Renal cortex interstitium (tissue), 11 donors: ENCODE measurements around the gene RPTOR. TPM values are rescaled to one million over a fixed set of nuclear protein-coding genes. Genes with fewer than 3 reads are reported as not detected.

Experiments used
- DNase-seq, 11 donors: peaks; one replicate each; pipeline ENCODE4 v3.0.0-alpha.2; 2013; ENCODE audit warnings: low read depth in 9 of 11, low spot score in 4 of 11; ENCODE audit errors: extremely low read depth in 1 of 11
- polyA plus RNA-seq, 3 donors: library from polyadenylated mRNA; unstranded; fragments of 120-200 nt; gene quantifications; one replicate each; pipeline ENCODE4 v1.2.1, GENCODE V29; 2013; ENCODE audit not compliant: insufficient read length in 3 of 3

RPTOR gene
- polyA plus RNA-seq, 3 donors: 17.2 to 22.5 (median 21.4) TPM

- no peak for DNase-seq
Measured at GRCh38 chr17:80822700-80823410, 278.2 kb downstream of the RPTOR start.

- no peak for DNase-seq
Measured at GRCh38 chr17:80824549-80825470, 280.2 kb downstream of the RPTOR start.

DNA sequence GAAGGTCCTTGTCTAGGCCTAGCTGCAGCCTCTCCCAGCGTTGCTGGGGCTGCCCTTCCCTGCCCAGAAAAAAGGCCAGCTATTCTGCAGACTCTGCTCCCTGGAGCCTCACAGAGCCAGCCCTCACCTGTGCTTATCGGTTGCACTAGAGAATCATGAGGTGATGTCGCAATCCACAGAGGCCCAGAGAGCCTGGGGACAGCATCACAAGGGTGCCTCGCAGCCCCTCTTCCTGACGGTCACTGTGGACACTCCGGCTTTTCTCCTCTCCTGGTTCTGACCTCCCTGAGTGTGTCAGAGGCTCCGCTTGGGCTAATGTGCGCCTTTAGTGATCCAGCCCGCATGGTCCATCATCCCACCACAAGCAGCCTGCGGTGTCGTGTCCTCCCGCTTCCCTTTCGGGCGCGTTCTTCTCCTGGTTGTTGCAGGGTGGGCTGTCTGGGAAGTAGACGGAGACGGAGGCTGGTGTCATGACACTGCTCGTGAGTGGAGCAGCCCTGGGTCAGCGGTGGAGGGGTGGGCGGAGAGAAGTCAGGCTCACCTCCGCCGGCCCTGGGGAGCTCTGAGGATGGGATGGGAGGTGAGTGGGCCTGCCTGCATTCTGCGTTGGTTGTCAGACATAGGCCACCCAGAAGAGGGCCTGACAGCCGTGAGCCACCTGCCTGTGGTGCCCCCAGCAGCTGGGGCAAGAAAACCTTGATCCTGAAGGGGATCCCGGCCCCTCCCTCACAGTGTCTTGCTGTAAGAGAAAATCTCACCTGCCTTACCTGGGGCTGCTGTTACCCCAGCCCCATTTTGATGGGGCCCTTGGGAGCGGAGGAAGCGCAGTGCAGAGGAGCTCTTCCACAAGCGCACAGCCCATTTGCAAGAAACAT is 281.1 kb downstream of the RPTOR start:
- no peak for DNase-seq

DNA sequence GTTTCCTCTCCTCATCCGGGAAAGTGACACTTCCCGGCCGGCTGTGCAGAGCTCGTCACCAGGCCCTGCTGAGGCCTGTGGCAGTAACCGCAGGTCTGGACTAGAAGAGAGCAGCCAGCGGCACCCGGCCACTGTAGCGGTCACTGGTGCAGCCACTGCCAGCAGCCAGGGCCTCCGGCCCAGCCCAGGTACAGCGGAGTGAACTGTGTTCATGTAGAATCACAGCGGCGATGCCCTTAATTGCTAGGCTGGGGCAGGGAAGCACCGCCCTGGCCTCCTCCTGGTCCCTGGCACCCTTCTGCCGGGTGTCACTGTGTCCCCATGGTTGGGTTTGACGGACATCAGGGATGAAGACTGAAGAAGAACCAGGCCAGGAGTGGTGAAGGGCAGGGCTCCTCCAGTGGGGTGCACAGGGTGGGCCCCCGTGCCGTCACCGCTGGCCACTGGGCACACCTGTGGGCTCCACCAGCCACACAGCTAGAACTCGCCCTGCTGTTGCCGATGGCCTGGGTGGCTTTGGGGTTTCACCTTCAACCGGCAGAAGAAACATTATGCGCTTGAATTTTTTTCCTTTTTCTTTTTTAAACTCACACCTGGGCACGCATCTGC is 281.8 kb downstream of the RPTOR start:
- no peak for DNase-seq

DNA sequence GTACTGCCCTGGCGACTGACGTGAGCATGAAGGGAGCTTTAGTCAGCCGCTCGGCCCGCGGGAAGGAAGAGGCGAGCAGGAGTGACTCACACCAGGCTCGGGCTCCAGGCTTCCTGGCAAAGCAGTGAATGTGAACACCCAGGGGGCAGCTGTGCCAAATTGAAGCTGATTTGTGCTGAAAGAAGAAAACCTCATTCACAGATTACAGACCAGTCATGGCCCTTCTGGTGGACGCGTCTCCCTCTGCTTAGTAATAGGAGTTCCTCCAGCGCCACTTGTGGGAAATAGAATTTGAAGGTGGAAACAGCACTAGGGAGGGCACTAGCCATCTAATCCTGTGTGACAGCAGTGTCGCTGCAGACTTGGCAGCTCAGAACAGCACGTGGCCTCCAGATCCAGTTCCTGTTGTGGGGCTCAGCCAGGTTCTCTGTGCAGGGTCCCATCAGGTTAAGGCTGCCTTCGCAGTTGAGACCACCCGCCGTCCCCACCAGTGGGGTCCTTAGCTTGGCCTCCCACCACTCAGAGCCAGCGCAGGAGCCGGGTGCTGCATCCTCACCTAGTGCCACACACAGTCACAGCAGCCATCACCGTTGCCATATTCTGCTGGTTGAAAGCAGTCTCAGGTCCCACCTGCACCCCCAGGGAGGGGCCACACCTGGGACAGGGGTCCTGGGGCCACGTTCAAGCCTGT is 282.5 kb downstream of the RPTOR start:
- DNase-seq: no peak

- no peak for DNase-seq
Measured at GRCh38 chr17:80827646-80828643, 283.3 kb downstream of the RPTOR start.

GRCh38 chr17:80829166-80829813 is 284.7 kb downstream of the RPTOR start:
- no peak for DNase-seq

- DNase-seq: no peak
Measured at GRCh38 chr17:80830020-80830780, 285.6 kb downstream of the RPTOR start.

GRCh38 chr17:80831491-80831890 is 286.9 kb downstream of the RPTOR start:
- DNase-seq: no peak

DNA sequence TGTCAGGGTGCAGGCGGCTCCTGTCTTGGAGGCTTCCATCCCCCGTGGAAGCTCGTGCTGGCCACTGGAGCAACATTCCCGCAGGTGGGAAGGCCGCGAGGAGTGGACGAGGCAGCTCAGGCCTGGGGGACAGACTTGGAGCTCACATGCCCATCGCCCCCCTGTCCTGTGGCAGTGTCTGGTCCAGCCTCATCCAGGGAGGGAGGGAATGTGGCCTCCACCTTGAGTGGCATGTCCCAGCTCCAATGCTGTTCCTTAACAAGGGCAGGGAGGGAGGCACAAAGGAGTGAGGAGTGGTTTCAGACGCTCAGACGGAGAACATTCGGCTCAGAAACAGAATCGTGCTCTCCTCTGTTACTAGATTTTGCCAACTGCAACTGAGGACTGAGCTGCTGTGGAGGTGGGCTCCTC is 287.6 kb downstream of the RPTOR start:
- DNase-seq: peak in 1 of 11 donors; percentile 29

DNA sequence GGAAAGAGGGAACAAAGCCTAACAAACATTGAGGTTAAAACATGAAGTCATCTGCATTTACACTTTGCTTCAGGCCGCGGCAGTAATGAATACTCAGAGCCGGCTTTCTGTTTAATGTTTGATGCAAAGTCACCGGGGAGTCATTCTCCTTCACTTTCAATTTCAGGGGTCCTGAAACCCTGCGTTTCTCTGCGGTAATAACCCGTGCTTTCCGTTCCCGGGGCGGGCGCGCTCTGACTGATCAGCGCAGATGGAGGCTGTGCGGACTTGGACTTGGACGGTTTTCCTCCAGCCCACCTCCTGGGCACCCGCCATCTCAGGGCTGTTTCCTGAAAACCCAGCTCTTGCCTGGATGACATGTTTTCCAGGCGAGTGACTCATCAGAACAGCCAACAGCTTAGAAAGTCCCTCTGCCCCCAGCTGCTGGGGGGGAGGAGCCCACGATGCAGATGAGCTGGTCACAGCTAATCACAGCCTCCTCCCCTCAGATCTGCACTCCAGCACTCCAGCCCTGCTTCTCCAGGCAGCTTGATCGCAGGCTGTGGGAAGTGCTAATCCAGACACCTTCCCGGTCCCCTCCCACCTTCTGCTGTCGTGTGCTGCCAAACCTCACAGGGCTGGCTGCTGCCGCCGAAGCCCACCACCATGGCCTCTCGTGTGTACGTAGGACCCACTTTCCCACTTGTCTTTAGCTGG is 288.4 kb downstream of the RPTOR start:
- peak; percentile 74 to 91 (median 85) for DNase-seq

DNA sequence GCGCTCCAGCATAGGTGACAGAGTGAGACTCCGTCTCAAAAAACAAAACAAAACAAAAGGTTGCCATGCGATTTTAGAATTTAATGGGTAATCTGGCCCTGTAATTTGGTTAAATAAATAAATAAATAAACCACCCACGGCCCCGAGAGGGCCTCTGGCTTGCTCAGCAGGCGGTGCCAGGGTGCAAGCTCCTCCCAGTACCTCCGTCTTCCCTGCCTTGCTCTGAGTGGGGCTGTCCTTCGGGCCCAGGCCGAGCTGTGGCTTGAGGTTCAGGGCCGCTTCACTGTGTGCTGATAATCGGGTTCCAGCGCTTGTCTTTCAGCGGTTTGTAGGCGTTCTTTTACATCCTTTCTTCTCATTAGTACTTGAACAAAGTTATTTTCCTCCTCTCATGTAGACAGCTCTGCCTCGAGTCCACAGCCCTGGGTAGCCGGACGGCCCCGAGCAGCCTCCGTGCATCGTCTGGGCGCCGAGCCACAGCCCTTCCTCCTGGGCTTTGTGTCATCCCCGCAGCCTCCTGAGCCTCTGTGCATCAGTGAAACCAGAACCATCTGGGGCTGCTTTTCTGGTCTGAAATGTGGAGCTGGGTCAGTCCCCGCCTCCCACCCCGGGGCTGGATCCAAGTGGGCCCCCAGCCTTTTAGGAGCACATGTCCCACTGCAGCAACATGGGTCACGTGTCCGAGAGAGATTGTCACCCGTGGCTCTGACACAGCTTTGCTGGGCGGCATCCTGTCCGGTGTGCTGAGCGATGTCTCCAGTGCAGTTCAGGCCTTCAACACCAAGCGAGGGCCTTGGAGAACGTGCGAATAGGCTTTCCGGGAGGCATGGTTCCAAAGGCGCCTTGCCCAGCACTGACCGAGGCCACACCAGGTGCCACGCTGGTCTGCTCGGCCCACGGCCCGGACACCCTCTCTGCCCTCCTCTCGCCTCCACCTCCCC is 289.6 kb downstream of the RPTOR start:
- DNase-seq: no peak

- DNase-seq: no peak
Measured at GRCh38 chr17:80834893-80835275, 290.2 kb downstream of the RPTOR start.
